NB4 (cell line): Measurements from ENCODE around the gene ASXL1.

Experiments used
- MAX ChIP-seq: IDR thresholded peaks from 2 replicates; pipeline ENCODE4 v1.6.1; 2011; ENCODE audit warnings: low read depth, low read length
- MYC ChIP-seq: IDR thresholded peaks from 2 replicates; pipeline ENCODE4 v1.6.1; 2011; ENCODE audit warnings: low read depth, low read length
- TF ChIP-seq, protein P1 (sequence below): IDR thresholded peaks from one replicate; pipeline ENCODE4 v1.5.1; 2012; ENCODE audit warnings: low read depth, low read length

- TF ChIP-seq, protein P1, sequence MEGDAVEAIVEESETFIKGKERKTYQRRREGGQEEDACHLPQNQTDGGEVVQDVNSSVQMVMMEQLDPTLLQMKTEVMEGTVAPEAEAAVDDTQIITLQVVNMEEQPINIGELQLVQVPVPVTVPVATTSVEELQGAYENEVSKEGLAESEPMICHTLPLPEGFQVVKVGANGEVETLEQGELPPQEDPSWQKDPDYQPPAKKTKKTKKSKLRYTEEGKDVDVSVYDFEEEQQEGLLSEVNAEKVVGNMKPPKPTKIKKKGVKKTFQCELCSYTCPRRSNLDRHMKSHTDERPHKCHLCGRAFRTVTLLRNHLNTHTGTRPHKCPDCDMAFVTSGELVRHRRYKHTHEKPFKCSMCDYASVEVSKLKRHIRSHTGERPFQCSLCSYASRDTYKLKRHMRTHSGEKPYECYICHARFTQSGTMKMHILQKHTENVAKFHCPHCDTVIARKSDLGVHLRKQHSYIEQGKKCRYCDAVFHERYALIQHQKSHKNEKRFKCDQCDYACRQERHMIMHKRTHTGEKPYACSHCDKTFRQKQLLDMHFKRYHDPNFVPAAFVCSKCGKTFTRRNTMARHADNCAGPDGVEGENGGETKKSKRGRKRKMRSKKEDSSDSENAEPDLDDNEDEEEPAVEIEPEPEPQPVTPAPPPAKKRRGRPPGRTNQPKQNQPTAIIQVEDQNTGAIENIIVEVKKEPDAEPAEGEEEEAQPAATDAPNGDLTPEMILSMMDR, result no peak
- TF ChIP-seq MAX, result no peak
- TF ChIP-seq MYC, result no peak
These were observed 12.8 kb downstream of the ASXL1 start for GRCh38 chr20:32370897-32371296.
